HG03135 (cell line): ENCODE data around the gene TPP1.

Experiments
- ATAC-seq: cut with Tn5 transposase; IDR thresholded peaks from one replicate; pipeline ENCODE4 v1.9.1; 2021; ENCODE audit warnings: mild to moderate bottlenecking, moderate library complexity; ENCODE audit not compliant: unreplicated experiment

Gene TPP1

DNA sequence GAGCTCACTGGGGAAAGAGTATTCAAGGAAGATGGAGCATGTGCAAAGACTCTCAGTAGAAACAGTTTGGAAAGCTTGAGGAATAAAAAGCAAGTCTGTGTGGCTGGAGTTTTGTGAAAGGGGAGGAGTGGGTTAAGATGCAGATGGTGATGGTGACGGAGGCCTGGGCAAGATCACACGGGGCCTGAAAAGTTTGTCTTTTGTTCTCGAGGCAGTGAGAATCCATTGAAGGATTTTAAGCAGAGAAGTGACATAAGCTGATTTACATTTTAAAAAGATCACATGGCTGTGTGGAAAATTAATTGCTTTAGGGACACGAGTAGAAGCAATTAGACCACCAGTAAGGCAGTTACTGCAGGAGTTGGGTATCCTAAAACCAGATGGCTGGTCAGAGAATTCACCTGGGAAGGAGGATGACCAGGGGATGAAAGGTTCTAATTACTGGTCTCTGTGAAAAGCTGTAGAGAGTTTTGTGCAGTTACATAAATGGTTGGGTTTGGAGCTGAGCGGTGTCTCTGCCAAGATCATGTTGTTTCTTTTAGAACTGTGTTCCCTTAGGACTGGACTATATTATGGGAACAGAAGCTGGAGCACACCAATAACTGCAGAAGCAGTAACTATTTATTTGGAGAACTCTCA lies 22.9 kb downstream of the TPP1 start:
- ATAC-seq, result no peak

DNA sequence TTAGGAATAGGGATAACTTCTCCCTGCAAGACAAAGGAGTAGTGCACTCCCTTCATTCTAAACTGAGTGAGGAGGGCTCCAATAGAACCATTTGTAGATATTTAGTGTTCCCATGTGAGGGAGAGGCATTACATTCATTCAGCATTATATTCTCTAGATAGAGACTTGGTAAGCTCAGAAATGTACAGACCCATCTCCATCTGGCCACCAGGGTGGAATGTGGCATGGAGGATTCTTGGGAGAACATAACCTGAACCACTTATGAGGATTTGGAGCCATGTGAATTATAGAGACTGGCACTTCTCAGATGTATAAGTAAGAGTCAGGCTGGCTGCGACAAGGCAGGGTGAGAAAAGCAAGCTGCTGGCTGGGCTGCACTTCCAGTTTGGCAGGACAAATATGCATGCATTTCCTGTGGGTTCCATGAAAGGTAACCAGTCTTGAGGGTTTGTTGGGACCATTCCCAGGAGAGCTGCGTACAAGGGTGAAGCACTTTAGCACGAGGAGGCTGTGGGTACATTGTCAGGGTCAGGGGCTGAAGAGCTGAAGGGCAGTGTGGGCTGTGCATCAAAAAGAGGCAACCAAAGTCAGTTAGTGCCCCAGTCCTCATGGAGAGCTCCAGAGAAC lies 25.0 kb downstream of the TPP1 start:
- ATAC-seq, result no peak

DNA sequence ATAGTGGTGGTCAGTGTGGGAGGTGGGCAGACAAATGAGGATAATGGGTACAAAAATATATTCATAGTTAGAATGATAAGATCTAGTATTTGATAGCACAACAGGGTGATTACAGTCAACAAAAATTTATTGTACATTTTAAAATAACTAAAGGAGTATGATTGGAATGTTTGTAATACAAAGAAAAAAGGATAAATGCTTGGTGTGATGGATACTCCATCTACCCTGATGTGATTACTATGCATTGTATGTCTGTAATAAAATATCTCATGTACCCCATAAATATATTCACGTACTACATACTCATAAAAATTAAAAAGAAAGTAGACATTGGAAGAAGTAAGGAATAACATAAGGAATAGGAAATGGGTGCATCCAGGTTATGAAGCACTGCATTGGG lies 31.2 kb downstream of the TPP1 start:
- no peak for ATAC-seq

DNA sequence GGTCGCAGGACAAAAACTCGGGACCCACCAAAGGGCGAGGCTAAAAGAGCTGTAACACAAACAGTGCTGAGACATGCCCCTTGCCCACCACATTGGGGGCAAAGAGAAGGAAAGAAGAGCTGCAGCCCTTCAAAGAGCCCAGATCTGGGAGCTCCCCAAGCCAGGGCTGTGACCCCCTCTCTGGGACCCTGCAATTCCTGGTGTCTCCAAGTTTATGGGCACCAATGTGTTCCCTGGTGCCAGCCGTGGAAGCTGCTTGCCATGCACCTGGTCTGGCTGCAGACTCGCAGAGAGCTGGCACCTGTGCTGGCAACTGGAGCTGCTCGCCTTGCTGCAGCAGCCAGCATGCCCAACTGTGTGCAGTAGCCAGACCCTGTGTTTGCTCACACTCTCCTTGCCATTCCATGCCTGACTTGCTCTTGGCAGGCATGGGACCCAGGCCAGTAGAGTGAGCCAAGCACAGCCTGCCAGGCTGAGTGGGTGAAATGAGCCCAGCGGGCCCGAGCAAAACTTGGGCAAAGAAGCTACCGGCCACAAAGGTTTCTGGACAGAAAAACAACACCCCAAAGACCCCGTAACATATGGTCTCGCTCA lies 31.8 kb downstream of the TPP1 start:
- ATAC-seq, result no peak

DNA sequence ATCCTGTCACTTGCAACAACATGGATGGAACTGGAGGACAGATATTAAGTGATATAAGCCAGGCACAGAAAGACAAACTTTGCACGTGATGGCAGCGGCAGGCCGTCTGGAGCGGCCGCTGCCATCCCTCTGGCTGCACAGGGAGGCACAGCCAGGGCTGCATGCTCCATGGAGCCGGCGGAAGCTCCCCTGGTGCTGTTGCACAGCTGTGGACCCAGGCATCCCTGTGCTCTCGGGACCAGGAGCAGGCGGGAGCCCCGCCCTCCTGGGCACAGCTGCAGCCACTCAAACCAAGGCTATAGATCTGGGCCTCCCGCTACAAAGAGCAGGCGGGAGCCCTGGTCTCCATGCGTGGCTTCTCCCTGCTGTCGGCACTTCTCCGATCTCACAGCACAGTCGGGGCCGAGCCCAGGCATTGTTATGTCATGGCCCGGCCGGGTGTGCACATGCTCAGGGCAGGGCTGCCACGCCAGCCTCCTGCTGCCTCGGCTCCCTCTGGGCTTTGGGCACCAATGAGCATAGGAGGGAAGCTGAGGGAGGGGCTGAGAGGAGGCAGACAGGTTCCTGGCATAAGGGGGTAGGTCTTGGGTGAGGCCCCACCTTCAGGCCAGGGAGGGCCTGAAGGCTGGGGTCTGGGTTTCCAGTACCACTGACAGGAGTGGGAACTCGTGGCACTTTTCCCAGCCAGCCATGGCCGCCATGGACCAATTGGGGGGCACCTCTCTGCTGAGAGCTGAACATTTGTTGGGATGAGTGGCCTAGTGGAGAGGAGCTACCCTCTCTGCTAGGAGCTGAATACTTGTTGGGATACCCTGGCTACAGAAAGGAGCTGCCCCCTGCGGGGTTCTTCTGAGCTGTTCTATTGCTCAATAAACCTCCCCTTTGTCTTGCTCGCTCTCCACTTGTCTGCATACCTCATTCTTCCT lies 32.5 kb downstream of the TPP1 start:
- ATAC-seq, result no peak

DNA sequence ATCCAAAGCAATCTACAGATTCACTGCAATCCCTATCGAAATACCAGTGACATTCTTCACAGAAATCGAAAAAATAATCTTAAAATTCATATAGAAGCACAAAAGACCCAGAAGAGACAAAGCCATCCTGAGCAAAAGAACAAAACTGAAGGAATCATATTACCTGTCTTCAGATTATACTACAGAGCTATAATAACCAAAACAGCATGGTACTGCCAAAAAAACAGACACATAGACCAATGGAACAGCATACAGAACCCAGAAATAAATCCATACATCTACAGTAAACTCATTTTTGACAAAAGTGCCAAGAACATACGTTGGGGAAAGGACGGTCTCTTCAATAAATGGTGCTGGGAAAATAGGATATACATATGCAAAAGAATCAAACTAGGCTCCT lies 34.7 kb downstream of the TPP1 start:
- no peak for ATAC-seq

DNA sequence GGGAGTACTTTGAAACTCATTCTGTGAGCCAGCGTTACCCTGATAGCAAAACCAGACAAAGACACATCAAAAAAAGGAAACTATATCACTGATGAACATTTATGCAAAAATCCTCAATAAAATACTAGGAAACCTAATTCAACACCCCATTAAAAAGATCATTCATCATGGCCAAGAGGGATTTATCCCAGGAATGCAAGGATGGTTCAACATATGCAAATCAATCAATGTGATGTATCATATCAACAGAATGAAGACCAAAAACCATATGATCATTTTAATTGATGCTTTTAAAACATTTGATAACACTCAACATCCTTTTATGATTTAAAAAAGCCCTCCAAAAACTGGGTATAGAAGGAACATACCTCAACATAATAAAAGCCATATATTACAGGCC lies 35.6 kb downstream of the TPP1 start:
- no peak for ATAC-seq

DNA sequence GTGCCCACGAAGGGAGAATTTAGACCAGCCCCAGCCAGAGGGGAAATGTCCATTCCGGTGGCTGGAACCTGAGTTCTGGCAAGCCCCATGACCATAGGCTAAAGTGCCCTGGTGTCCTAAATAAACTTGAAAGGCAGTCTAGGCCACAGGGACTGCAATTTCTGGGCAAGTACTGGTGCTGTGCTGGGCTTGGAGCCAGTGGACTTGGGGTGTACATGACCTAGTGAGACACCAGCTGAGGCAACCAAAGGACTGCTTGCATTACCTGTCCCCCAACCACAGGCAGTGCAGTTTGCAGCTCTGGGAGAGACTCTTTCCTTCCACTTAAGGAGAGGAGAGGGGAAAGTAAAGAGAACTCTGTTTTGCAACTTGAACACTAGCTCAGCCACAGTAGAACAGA lies 39.5 kb downstream of the TPP1 start:
- no peak for ATAC-seq

DNA sequence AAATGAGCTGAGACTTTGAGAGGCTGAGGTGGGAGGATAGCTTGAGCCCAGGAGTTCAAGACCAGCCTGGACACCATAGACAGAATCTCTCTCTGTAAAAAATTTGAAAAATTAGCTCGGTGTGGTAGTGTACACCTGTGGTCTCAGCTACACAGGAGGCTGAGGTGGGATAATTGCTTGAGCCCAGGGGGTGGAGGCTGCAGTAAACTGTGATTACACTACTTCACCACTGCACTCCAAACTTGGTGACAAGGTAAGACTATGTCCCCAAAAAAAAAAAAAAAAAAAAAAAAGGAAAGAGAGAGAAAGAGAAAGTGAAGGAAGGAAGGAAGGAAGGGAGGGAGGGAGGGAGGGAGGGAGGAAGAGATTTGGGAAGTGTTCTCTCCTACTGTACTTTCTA lies 41.1 kb downstream of the TPP1 start:
- no peak for ATAC-seq

DNA sequence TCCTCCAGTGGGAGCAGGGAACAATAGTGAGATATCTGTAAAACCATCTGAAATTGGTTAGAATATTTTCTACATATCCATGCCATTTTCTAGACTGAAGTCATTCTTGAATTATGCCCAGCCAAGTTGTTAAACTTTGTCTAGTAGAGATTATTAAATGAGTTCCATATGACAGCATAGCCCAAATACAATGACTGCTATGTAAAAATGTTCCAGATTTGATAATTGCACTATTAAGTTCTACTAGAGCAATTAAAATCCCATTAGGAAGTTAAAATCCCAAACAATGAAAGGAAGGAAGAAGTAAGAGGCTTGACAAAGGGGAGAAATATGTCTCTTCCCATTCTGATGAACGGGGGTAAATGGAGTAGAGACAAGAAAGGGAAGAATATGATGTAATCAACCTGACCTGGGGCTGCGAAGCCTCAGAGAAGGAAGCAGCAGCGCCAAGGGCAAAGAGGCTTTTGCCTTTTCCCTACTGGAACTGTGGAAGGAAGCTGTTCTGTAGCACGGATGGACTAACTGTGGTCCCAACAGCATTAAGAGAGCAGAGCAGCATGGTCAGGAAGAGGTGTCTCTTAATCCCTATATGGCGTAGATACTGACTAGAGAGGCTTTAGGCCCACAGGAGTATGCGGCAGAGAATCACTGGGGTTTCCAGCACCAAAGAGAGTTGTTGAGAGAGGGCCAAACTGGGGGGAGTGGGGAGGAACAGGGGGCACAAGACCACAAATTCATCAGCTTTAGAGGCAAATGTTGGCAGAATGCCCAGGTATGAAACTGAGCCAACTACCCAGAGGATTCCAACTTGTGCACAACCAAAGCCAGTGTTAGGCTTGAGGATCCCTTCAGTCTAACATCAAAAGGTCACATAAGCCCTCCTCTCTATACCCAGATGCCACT lies 42.5 kb downstream of the TPP1 start:
- ATAC-seq, result no peak

DNA sequence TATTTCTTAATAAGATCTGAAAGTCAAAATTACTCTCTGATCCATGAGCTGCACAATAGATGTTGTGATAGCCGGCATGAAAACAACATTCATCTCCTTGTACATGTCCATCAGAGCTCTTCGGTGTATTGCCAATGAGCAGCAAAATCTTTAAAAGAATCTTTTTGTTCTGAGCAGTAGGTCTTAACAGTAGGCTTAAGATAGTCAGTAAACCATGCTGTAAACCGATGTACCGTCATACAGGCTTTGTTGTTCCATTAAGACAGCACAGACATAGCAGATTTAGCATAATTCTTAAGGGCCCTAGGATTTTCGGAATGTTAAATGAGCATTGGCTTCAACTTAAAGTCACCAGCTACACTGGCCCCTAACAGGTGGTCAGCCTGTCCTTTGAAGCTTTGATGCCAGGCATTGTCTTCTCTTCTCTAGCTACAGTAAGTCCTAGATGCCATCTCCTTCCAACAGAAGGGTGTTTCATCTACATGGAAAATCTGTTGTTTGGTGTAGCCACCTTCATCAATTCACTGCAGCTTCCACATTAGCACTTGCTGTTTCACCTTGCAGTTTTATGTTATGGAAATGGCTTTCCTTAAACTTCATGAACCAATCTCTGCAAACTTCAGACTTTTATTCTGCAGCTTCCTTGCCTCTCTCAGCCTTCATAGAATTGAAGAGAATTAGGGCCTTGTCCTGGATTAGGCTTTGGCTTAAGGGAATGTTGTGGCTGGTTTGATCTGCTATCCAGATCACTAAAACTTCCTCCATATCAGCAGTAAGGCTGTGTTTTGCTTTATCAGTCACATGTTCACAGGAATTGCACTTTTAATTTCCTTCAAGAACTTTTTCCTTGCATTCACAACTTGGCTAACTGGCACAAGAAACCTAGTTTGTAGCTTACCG lies 44.2 kb downstream of the TPP1 start:
- ATAC-seq, result no peak

DNA sequence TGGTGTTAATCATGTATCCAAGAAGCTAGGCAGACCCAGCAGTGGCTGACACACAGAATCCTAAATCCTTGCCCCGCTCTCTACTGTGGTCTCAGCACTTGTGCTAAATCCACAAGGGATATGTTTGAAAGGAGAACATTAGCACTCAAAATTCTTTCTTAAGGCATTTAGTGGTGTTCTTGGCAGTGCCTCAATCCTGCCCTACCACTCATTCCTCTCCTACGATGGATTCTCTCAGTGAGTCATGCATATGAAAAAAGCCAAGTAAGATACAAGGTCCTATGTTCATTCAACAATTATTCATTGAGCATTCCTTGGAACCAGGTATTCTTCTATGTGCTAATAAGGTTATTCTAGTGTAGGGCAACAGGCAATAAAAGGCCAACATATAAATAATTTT lies 47.0 kb downstream of the TPP1 start:
- no peak for ATAC-seq

DNA sequence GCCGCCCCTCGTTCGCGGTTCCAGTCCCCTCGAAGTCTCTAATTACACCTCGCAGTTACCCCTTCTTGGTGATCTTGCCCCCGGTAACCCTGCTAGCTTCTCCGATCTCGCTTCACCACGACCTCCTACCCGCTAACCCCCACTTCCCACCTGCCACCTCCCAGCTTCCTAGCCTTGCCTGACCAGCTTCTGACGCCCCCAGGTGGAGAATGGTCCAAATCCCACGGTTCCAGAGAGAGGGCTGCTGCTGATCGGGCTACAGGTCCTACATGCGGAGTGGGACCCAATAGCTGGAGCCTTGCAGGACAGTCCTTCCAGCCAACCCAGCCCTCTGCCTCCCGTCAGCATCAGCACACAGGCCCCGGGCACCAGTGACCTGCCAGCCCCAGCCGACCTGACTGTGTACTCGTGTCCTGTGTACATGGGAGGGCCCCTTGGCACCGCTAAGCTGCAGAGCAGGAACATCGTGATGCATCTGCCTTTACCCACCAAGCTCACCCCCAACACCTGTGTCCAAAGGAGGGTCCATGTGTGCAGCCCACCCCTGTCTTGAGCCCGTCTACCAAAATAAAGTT lies 47.7 kb downstream of the TPP1 start:
- ATAC-seq, result no peak

DNA sequence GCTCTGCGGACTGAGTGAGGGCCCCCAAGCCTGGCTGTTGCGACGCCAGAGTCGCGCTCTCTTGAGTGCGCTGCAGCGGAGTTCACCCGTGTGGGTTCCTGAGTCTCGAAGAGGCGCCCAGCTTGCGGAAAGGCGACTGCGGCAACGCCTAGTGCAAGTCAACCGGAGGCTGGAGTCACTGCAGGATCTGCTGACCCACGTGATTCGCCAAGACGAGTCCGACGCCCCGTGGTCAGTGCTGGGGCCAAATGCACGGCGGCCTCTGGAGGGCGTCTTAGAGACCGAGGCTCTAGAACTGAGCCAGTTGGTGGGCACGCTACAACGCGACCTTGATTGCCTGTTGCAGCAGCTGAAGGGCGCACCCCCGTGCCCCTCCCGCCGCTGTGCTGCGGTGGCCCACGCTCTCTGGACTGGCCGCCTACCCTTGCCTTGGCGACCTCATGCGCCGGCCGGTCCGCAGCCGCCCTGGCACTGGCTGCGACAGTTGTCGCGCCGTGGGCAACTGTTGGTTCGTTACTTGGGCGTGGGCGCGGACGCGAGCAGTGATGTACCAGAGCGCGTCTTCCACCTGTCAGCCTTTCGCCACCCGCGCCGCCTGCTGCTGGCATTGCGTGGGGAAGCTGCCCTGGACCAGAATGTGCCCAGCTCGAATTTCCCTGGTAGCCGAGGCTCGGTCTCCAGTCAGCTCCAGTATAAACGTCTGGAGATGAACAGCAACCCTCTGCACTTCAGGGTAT lies 48.4 kb downstream of the TPP1 start:
- no peak for ATAC-seq

DNA sequence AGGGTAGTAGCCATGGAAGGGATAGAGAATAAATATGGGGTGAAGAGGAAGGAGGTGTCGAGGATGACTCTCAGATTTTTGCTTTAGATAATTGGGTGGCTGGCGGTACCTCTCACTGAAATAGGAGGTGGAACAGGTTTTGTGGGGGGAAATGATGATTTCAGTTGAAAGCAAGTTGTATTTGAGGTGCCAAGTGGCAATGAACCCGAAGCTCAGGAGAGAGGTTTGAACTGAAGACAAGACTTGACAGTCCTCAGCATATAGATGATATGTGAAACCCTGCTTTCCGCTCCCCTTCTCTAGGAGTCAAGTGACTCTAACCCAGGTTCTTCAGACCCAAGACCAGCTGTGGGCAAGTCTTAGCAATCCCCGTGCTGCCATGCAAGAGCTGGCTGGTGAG lies 49.5 kb downstream of the TPP1 start:
- ATAC-seq, result no peak

DNA sequence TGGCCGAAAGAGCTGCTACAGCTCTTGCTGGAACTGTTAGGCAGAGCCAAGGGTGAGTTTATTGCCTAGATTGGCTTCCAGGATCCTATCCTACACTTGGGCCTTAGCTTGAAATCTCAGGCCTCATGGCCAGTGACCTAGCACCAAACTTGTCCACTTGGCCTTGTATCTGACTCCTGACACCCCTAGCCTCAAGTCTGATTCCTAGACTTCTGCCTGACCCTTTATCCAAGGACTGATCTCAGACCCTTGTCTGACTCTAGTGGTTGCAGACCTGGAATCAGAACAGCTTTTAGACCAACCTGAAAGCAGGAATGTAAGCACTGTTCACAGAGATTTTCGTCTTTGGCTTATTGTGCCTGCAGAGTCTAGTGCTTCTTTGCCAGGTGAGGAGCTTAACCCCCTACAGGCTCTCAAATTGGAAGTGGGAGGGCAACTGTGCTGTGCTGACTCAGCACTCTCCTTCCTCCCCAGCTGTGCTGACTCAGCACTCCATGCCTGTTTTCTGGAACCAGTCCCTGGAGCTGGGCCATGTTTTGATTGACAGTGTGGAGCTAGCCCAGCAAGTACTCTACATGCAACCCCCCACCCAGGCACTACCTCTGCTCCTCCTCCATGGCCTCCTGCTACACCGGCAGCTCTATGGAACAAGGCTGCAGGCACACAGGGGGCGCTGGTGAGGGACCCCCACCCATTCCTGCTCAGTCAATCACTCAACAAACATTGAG lies 50.9 kb downstream of the TPP1 start:
- no peak for ATAC-seq

DNA sequence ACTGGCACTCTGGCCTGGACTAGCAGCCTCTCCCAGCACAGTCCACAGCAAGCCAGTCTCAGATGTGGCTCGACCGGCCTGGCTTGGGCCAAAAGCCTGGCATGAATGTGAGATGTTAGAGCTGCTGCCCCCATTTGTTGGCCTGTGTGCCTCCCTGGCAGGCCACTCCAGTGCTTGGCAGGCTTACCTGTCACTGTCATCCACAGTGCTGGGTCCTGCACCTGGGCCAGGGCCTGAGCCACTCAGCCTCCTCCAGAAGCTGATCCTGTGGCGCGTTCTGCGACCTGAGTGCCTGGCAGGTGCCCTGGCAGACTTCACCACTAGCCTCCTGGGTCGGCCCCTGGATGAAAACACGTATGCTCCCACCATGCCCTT lies 51.9 kb downstream of the TPP1 start:
- no peak for ATAC-seq
